ENCODE results near the gene DUOX2. TPM values are rescaled to one million over a fixed set of nuclear protein-coding genes. Genes with fewer than 3 reads are reported as not detected.

Gene DUOX2
- total RNA-seq, 1 donor from 2014 or later: 20.6 TPM

DNA sequence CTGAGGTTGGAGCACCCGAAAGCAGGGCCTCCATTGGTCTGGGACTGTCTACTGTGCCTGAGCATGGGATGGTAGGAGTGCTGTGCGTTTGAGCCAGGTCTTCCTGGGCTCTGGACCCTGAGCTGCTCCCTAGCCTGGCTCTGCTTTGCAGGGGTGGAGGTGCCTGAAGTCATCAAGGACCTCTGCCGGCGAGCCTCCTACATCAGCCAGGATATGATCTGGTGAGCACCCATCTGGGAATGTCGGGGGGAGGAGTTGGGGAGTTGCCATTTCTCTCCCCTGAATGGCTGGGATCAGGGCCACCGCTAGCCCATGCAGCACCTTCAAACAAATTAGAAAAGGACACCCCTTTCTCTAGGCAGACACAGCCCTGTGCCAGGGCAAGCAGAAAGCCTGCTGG lies 36.5 kb upstream of the DUOX2 start:
- TF ChIP-seq POLR2AphosphoS5 (IDR thresholded peaks at IDR 0.05; ENCODE audit: insufficient read depth in 1 of 2, low read depth in 1 of 2) (no peak), POLR2A (IDR thresholded peaks at IDR 0.05) (no peak)
- TF ChIP-seq, protein P1, sequence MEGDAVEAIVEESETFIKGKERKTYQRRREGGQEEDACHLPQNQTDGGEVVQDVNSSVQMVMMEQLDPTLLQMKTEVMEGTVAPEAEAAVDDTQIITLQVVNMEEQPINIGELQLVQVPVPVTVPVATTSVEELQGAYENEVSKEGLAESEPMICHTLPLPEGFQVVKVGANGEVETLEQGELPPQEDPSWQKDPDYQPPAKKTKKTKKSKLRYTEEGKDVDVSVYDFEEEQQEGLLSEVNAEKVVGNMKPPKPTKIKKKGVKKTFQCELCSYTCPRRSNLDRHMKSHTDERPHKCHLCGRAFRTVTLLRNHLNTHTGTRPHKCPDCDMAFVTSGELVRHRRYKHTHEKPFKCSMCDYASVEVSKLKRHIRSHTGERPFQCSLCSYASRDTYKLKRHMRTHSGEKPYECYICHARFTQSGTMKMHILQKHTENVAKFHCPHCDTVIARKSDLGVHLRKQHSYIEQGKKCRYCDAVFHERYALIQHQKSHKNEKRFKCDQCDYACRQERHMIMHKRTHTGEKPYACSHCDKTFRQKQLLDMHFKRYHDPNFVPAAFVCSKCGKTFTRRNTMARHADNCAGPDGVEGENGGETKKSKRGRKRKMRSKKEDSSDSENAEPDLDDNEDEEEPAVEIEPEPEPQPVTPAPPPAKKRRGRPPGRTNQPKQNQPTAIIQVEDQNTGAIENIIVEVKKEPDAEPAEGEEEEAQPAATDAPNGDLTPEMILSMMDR (IDR thresholded peaks at IDR 0.05): no peak
- intact Hi-C loops (cut with DNase I): no loop called here
- no peak overlapping the region for H3K27ac ChIP-seq
- H3K9me3 ChIP-seq: no peaks in the 10 kb centered on the region
- peaks cover 0 to 15% of the 10 kb centered on the region in 2 donors for H3K36me3 ChIP-seq
- no peaks in the 10 kb centered on the region for H3K27me3 ChIP-seq
- H3K4me1 ChIP-seq: peaks cover 4% of the 10 kb centered on the region
- no peak for DNase-seq (ENCODE audit: extremely low spot score in 2 of 2)
- no peak overlapping the region for H3K4me3 ChIP-seq

GRCh38 chr15:45149060-45149459 lies 35.1 kb upstream of the DUOX2 start:
- no peaks in the 10 kb centered on the region for H3K27me3 ChIP-seq
- intact Hi-C loops (cut with DNase I): no loop called here
- peaks cover 0 to 15% of the 10 kb centered on the region in 2 donors for H3K36me3 ChIP-seq
- H3K4me3 ChIP-seq: no peak overlapping the region
- H3K9me3 ChIP-seq: no peaks in the 10 kb centered on the region
- TF ChIP-seq POLR2A (IDR thresholded peaks at IDR 0.05) (no peak), POLR2AphosphoS5 (IDR thresholded peaks at IDR 0.05; ENCODE audit: insufficient read depth in 1 of 2, low read depth in 1 of 2) (no peak)
- TF ChIP-seq, protein P1 (IDR thresholded peaks at IDR 0.05): no peak
- DNase-seq (ENCODE audit: extremely low spot score in 2 of 2): no peak
- peaks cover 4% of the 10 kb centered on the region for H3K4me1 ChIP-seq
- no peak overlapping the region for H3K27ac ChIP-seq

GRCh38 chr15:45148076-45149059 lies 34.4 kb upstream of the DUOX2 start:
- Histone ChIP-seq H3K27me3 (no peaks in the 10 kb centered on the region), H3K4me3 (no peak overlapping the region), H3K9me3 (no peaks in the 10 kb centered on the region), H3K4me1 (peaks cover 4% of the 10 kb centered on the region), H3K27ac (no peak overlapping the region), H3K36me3 (peaks cover 0 to 15% of the 10 kb centered on the region in 2 donors)
- DNase-seq (ENCODE audit: extremely low spot score in 2 of 2): no peak
- intact Hi-C loops (cut with DNase I): no loop called here
- TF ChIP-seq POLR2A (IDR thresholded peaks at IDR 0.05): no peak
- TF ChIP-seq POLR2AphosphoS5 (IDR thresholded peaks at IDR 0.05; ENCODE audit: insufficient read depth in 1 of 2, low read depth in 1 of 2): no peak
- TF ChIP-seq, protein P1 (IDR thresholded peaks at IDR 0.05): no peak

DNA sequence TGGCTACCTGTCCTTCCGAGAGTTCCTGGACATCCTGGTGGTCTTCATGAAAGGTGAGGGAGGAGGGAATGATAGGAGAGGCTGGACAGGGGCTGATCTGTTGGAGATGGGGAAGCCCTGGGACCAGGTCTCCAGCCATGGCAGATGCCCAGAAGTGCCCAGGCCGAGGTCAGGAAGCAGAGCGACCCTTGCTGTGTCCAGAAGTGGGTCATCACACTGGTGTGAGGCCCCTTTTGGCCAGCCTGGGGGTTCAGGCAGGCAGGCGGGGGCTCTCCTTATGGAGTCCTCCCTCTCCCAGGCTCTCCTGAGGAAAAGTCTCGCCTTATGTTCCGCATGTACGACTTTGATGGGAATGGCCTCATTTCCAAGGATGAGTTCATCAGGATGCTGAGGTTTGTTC lies 33.6 kb upstream of the DUOX2 start:
- no peak for DNase-seq (ENCODE audit: extremely low spot score in 2 of 2)
- peaks cover 0 to 14% of the 10 kb centered on the region in 2 donors for H3K36me3 ChIP-seq
- no peak overlapping the region for H3K27ac ChIP-seq
- intact Hi-C loops (cut with DNase I): no loop called here
- TF ChIP-seq, protein P1 (IDR thresholded peaks at IDR 0.05): no peak
- TF ChIP-seq POLR2AphosphoS5 (IDR thresholded peaks at IDR 0.05; ENCODE audit: insufficient read depth in 1 of 2, low read depth in 1 of 2) (no peak), POLR2A (IDR thresholded peaks at IDR 0.05) (no peak)
- peaks cover 4% of the 10 kb centered on the region for H3K4me1 ChIP-seq
- H3K4me3 ChIP-seq: no peak overlapping the region
- H3K9me3 ChIP-seq: no peaks in the 10 kb centered on the region
- no peaks in the 10 kb centered on the region for H3K27me3 ChIP-seq

- no peaks in the 10 kb centered on the region for H3K27me3 ChIP-seq
- peaks cover 4% of the 10 kb centered on the region for H3K4me1 ChIP-seq
- intact Hi-C loops (cut with DNase I): no loop called here
- TF ChIP-seq POLR2A (IDR thresholded peaks at IDR 0.05) (no peak), POLR2AphosphoS5 (IDR thresholded peaks at IDR 0.05; ENCODE audit: insufficient read depth in 1 of 2, low read depth in 1 of 2) (no peak)
- TF ChIP-seq, protein P1 (IDR thresholded peaks at IDR 0.05): no peak
- H3K36me3 ChIP-seq: peaks cover 0 to 5% of the 10 kb centered on the region in 2 donors
- no peaks in the 10 kb centered on the region for H3K9me3 ChIP-seq
- no peak overlapping the region for H3K4me3 ChIP-seq
- no peak for DNase-seq (ENCODE audit: extremely low spot score in 2 of 2)
- no peak overlapping the region for H3K27ac ChIP-seq
Observed at GRCh38 chr15:45146405-45146804, 32.4 kb upstream of the DUOX2 start.
